K562 (cell line): ENCODE data around the gene SCN8A. TPM values are rescaled to one million over a fixed set of nuclear protein-coding genes. Genes with fewer than 3 reads are reported as not detected.

Source experiments
- ATAC-seq: fragments of 200-7000 bp; cut with Tn5 transposase; 3 replicates; pipeline ENCODE4 v1.9.1; 2020; ENCODE audit warnings: moderate library complexity
- BruUV-seq: library from RNA; stranded (reverse); fragments of 400-500 nt; replicated peaks from 2 replicates; lab custom pipeline; 2021; lab: Mats Ljungman, UMichigan
- CTCF ChIA-PET: fragments of 300-600 bp; formaldehyde crosslinking; extraction: SDS; loops from one replicate; lab custom pipeline; 2021; ENCODE audit warnings: low intra/inter-chr PET ratio; lab: Yijun Ruan, JAX
- POLR2A ChIA-PET: fragments of 300-600, 350-650 bp; sonication (Branson Sonifier 250); formaldehyde crosslinking; extraction: SDS; loops from one replicate; lab custom pipeline; 2021; ENCODE audit warnings: antibody characterized with exemption, inconsistent platforms; lab: Yijun Ruan, JAX
- DNase-seq, 4 experiments: peaks; one replicate each; pipeline versions ENCODE4 v3.0.0 to v3.0.0-alpha.2; 2011 to 2018; ENCODE audit warnings: low spot score in 3 of 4, mixed read lengths in 3 of 4; ENCODE audit errors: extremely low read depth in 1 of 4
- FAIRE-seq: peaks from 2 replicates; lab custom pipeline; 2011; peaks lifted over from hg19 to GRCh38; lab: Jason Lieb, UNC
- H2AFZ ChIP-seq: 2 replicates; pipeline ENCODE4 v1.6.0; 2011; ENCODE audit warnings: low read depth, low read length, control low read depth, inconsistent platforms
- H3K27ac ChIP-seq: fragments of 200-600 bp; 3 replicates; pipeline ENCODE4 v1.8.0; 2011; ENCODE audit warnings: low read depth, mild to moderate bottlenecking, control low read depth, inconsistent platforms, low read length, moderate library complexity, mixed read lengths; ENCODE audit errors: extremely low read depth
- H3K27me3 ChIP-seq, 2 experiments: fragments of 300-600 bp in 1 of 2; 2 replicates in 1 of 2; 3 replicates in 1 of 2; pipeline versions ENCODE4 v1.6.0 to v1.8.0; 2011; ENCODE audit warnings: inconsistent platforms in 2 of 2, low read length in 2 of 2, mild to moderate bottlenecking in 1 of 2, mixed read lengths in 1 of 2, moderate library complexity in 1 of 2; ENCODE audit not compliant: control insufficient read depth in 2 of 2, insufficient read depth in 2 of 2
- H3K36me3 ChIP-seq: fragments of 300-600 bp; 3 replicates; pipeline ENCODE4 v1.8.0; 2011; ENCODE audit warnings: mild to moderate bottlenecking, low read length, inconsistent platforms; ENCODE audit not compliant: control insufficient read depth, insufficient read depth
- H3K4me1 ChIP-seq, 2 experiments: fragments of 200-600 bp in 1 of 2; replicated peaks in 1 of 2; 2 replicates in 1 of 2; 3 replicates in 1 of 2; pipeline versions ENCODE4 v1.5.1 to v1.8.0; 2011; ENCODE audit warnings: inconsistent platforms in 2 of 2, low read length in 2 of 2, mild to moderate bottlenecking in 1 of 2, mixed read lengths in 1 of 2, moderate library complexity in 1 of 2; ENCODE audit not compliant: control insufficient read depth in 2 of 2, insufficient read depth in 2 of 2
- H3K4me2 ChIP-seq: 2 replicates; pipeline ENCODE4 v1.6.1; 2011; ENCODE audit warnings: low read length, control low read depth, inconsistent platforms, mixed read lengths; ENCODE audit not compliant: insufficient read depth
- H3K4me3 ChIP-seq: fragments of 200-600 bp; sonication (generic), shearing (Covaris generic); 2 replicates; pipeline ENCODE4 v1.5.1; 2016; ENCODE audit warnings: control low read depth, inconsistent platforms
- H3K79me2 ChIP-seq: fragments of 200-600 bp; 3 replicates; pipeline ENCODE4 v1.8.0; 2011; ENCODE audit warnings: low read length, inconsistent platforms; ENCODE audit not compliant: control insufficient read depth, insufficient read depth
- H3K9ac ChIP-seq, 2 experiments: 2 replicates each; pipeline versions ENCODE4 v1.6.0 to v1.6.1; 2011; ENCODE audit warnings: low read depth in 2 of 2, low read length in 2 of 2, control low read depth in 1 of 2, inconsistent platforms in 1 of 2, mild to moderate bottlenecking in 1 of 2, mixed read lengths in 1 of 2; ENCODE audit not compliant: insufficient read depth in 1 of 2
- H3K9me1 ChIP-seq: one replicate; pipeline ENCODE4 v1.6.0; 2011; ENCODE audit warnings: inconsistent platforms, mild to moderate bottlenecking, low read length, moderate library complexity; ENCODE audit not compliant: control insufficient read depth, insufficient read depth
- H3K9me3 ChIP-seq: replicated peaks from 2 replicates; pipeline ENCODE4 v1.5.1; 2011; ENCODE audit warnings: low read depth, low read length, inconsistent platforms; ENCODE audit not compliant: control insufficient read depth, insufficient read depth
- H4K20me1 ChIP-seq: replicated peaks from 2 replicates; pipeline ENCODE4 v1.6.1; 2011; ENCODE audit warnings: low read length, inconsistent platforms, mixed read lengths; ENCODE audit not compliant: control insufficient read depth, insufficient read depth
- JUNB ChIP-seq: fragments of 450-650 bp; formaldehyde crosslinking; conservative IDR thresholded peaks from 2 replicates; pipeline ENCODE4 v1.4.0; 2020; ENCODE audit warnings: mild to moderate bottlenecking
- WGBS: fragments of 100-300 bp; shearing (Covaris generic); methylation state at CpG from one replicate; pipeline ENCODE4 v1.1.6; 2016; ENCODE audit warnings: low coverage, mixed read lengths; ENCODE audit not compliant: insufficient coverage; ENCODE audit errors: missing lambda C conversion rate; 5-methylcytosine and 5-hydroxymethylcytosine counted together
- in situ Hi-C: fragments of 300-500 bp; cut with MboI; formaldehyde crosslinking; loops from 4 replicates; pipeline ENCODE4 v1.15.0; 2018; ENCODE audit warnings: inconsistent platforms, mixed read lengths
- intact Hi-C: fragments of 100-400 bp; cut with micrococcal nuclease; formaldehyde crosslinking; loops from 2 replicates; pipeline ENCODE4 v1.14.2; 2022
- polyA plus RNA-seq, 8 experiments: library from polyadenylated mRNA; depleted of rRNA in 4 of 8; stranded (reverse) in 5 of 8; unstranded in 3 of 8; fragments of >200 nt; fragmentation: Nextera tagmentation in 2 of 8; fragmentation: Illumina TruSeq in 1 of 8; extraction: Ambion mirVana in 2 of 8; extraction: Trizol in 1 of 8; gene quantifications; 2 replicates each; pipeline versions ENCODE4 v1.2.1 to v1.2.3, GENCODE V29; 2011 to 2014; ENCODE audit warnings: inconsistent platforms in 1 of 8, missing spikeins in 1 of 8
- total RNA-seq, 7 experiments: library from RNA; depleted of rRNA in 6 of 7; stranded (reverse); fragments of >200 nt in 6 of 7; fragmentation: Illumina TruSeq in 2 of 7; extraction: Trizol in 2 of 7; gene quantifications; 2 replicates each; pipeline versions ENCODE4 v1.2.1 to v1.2.3, GENCODE V29; 2011 to 2021; ENCODE audit warnings: low replicate concordance in 1 of 7
- TF ChIP-seq, protein P1 (sequence below): fragments of 250-450 bp; sonication (Bioruptor Pico); IDR thresholded peaks from 2 replicates; pipeline ENCODE4 v1.8.0; 2022; ENCODE audit warnings: inconsistent platforms
- TF ChIP-seq, protein P2 (sequence below): fragments of 250-450 bp; sonication (Bioruptor Pico); IDR thresholded peaks from 2 replicates; pipeline ENCODE4 v1.5.0; 2021; ENCODE audit warnings: mild to moderate bottlenecking, moderate library complexity

Gene SCN8A
- total and polyA plus RNA-seq, 9 of the 15 experiments (the other 6 are each of a cell fraction or from before 2014, with no cell fraction given) = 0.03 to 0.29 (median 0.15) TPM; not detected in 1

DNA sequence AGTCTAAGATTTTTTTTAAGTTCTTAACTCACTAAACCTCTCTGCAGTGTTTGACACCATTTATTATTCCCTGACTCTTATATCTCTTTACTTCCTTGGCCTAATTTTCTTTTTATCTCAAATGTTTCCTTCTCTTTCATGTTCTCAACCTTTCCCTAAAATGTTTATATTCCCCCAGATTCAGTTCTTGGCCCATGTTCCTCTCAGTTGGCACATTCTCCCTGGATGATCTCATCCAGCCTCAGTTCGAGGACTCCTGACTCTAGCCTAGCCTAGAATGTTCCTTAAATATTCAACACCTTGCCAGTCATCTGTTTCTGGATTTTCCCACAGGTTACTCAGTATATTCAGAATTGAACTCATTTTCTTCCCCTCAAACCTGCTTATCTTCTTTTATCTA is 81.3 kb downstream of the SCN8A start:
- Histone ChIP-seq H3K79me2 (no peaks in the 10 kb centered on the region), H3K9me1 (no peaks in the 10 kb centered on the region), H3K4me2 (no peak overlapping the region), H4K20me1 (no peaks in the 10 kb centered on the region), H3K27me3 (peaks cover 0 to 7% of the 10 kb centered on the region in 2 experiments; a peak in 2 of 5 replicates), H3K4me3 (no peak overlapping the region), H2AFZ (no peak overlapping the region), H3K36me3 (no peaks in the 10 kb centered on the region), H3K9ac (no peak overlapping the region), H3K27ac (no peak overlapping the region), H3K4me1 (no peaks in the 10 kb centered on the region), H3K9me3 (no peaks in the 10 kb centered on the region)
- intact Hi-C loops = no loop called here
- POLR2A ChIA-PET = no interaction called here
- BruUV-seq = no TSS peak
- in situ Hi-C loops = no loop called here
- CTCF ChIA-PET = no interaction called here
- DNase-seq = no peak
- TF ChIP-seq JUNB (CRISPR knock-in tag) = no peak
- TF ChIP-seq, protein P1, sequence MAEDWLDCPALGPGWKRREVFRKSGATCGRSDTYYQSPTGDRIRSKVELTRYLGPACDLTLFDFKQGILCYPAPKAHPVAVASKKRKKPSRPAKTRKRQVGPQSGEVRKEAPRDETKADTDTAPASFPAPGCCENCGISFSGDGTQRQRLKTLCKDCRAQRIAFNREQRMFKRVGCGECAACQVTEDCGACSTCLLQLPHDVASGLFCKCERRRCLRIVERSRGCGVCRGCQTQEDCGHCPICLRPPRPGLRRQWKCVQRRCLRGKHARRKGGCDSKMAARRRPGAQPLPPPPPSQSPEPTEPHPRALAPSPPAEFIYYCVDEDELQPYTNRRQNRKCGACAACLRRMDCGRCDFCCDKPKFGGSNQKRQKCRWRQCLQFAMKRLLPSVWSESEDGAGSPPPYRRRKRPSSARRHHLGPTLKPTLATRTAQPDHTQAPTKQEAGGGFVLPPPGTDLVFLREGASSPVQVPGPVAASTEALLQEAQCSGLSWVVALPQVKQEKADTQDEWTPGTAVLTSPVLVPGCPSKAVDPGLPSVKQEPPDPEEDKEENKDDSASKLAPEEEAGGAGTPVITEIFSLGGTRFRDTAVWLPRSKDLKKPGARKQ (CRISPR knock-in tag) = no peak
- TF ChIP-seq, protein P2, sequence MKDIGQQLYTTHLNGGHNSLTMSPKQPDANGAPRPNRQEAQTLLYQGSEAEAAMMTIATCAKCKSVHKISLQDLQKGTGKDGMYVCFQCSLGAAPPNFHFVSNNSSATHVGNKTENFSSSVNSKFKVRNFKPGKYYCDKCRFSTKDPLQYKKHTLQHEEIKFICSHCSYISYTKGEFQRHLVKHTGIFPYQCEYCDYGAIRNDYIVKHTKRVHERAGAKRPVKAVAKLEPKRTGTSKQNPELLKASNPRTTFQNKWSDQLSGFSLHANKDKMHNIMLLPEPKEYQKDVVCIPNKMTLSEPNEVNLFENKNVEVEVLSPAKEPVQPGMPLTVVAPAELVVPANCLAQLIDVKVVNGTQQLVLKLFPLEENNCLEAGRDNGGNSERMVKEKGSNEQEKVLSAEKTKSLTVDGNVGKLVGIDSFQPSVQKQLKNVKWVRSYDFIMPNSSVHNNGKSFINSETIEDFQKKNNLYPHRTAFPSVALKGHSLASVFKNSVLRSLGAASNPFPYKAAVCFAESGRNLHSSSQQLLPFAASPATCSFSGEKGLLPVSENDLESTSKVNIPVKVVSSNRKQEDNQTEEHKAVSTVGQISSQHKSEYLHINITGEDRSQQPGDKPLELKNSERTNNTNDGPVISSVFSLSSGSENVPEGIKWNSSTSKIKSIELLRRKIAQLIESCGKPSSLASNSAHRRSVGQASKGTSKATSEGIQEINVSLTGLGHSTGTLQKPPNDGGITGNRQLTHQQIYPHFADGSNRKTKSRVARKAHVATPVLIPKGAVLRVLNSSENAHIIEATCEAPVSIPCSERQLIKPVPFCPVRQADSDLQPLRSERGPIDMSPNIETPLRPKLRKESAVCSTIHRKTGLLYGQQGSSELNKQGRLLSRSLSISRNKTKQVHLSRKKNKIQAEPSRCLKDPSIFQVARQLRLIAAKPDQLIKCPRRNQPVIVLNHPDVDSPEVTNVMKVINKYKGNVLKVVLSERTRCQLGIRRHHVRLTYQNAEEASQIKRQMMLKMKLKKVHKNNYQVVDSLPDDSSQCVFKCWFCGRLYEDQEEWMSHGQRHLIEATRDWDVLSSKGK = no peak
- no peak for FAIRE-seq
- 0% methylated on average over 1 of the region's 1 CpG for WGBS
- ATAC-seq = no peak
